SK-N-SH (cell line): ENCODE results near the gene FASTKD3. TPM values are rescaled to one million over a fixed set of nuclear protein-coding genes. Genes with fewer than 3 reads are reported as not detected.

Experiments
- CTCF ChIA-PET: fragments of 300-600, 350-600 bp; formaldehyde crosslinking; extraction: SDS; loops from one replicate; lab custom pipeline; 2021; lab: Yijun Ruan, JAX
- POLR2A ChIA-PET: fragments of 350-600 bp; sonication (Branson Sonifier 250); formaldehyde crosslinking; extraction: SDS; loops from one replicate; lab custom pipeline; 2020; ENCODE audit warnings: antibody characterized with exemption, inconsistent platforms; lab: Yijun Ruan, JAX
- DNase-seq: peaks from one replicate; pipeline ENCODE4 v3.0.0; 2012
- H2AFZ ChIP-seq: fragments of 200-600 bp; sonication (generic); 2 replicates; pipeline ENCODE4 v1.8.1; 2016; ENCODE audit warnings: antibody characterized with exemption, mild to moderate bottlenecking, low read depth
- H3F3A ChIP-seq: fragments of 200-600 bp; sonication (generic); replicated peaks from 2 replicates; pipeline ENCODE3; 2016; ENCODE audit warnings: antibody characterized with exemption, mild to moderate bottlenecking; ENCODE audit not compliant: insufficient read depth
- H3K27ac ChIP-seq, 2 experiments: fragments of 200-500 bp in 1 of 2; fragments of 200-600 bp in 1 of 2; sonication (Bioruptor generic) in 1 of 2; sonication (generic), shearing (Covaris generic) in 1 of 2; 2 replicates each; pipeline versions ENCODE4 v1.5.1 to v1.6.1; 2014 to 2016; ENCODE audit warnings: low read depth in 2 of 2, inconsistent platforms in 1 of 2, low read length in 1 of 2, mild to moderate bottlenecking in 1 of 2, mixed read lengths in 1 of 2
- H3K27me3 ChIP-seq: fragments of 200-600 bp; sonication (generic), shearing (Covaris generic); 2 replicates; pipeline ENCODE4 v1.6.1; 2016; ENCODE audit warnings: mixed run types; ENCODE audit not compliant: insufficient read depth
- H3K36me3 ChIP-seq, 2 experiments: fragments of 200-500 bp in 1 of 2; fragments of 200-600 bp in 1 of 2; sonication (Bioruptor generic) in 1 of 2; sonication (generic) in 1 of 2; replicated peaks in 1 of 2; 2 replicates each; pipeline versions ENCODE3 to v1.5.1; 2014 to 2016; ENCODE audit warnings: low read length in 1 of 2, mild to moderate bottlenecking in 1 of 2; ENCODE audit not compliant: insufficient read depth in 2 of 2, control insufficient read depth in 1 of 2
- H3K4me1 ChIP-seq, 2 experiments: fragments of 200-500 bp in 1 of 2; fragments of 200-600 bp in 1 of 2; sonication (Bioruptor generic) in 1 of 2; sonication (generic), shearing (Covaris generic) in 1 of 2; 2 replicates each; pipeline versions ENCODE4 v1.5.1 to v1.6.1; 2014 to 2016; ENCODE audit warnings: low read depth in 1 of 2, low read length in 1 of 2, mixed run types in 1 of 2; ENCODE audit not compliant: insufficient read depth in 2 of 2, control insufficient read depth in 1 of 2
- H3K4me2 ChIP-seq: fragments of 200-600 bp; sonication (generic), shearing (Covaris generic); 2 replicates; pipeline ENCODE4 v1.6.1; 2017; ENCODE audit warnings: mixed run types
- H3K4me3 ChIP-seq, 2 experiments: fragments of 200-500 bp in 1 of 2; fragments of 200-600 bp in 1 of 2; sonication (Bioruptor generic) in 1 of 2; sonication (generic), shearing (Covaris generic) in 1 of 2; 2 replicates each; pipeline versions ENCODE4 v1.5.1 to v1.8.1; 2014 to 2016; ENCODE audit warnings: low read depth in 2 of 2, inconsistent platforms in 1 of 2, low read length in 1 of 2, mild to moderate bottlenecking in 1 of 2, mixed read lengths in 1 of 2, moderate library complexity in 1 of 2
- H3K79me2 ChIP-seq: fragments of 200-600 bp; sonication (generic); 2 replicates; pipeline ENCODE4 v1.8.1; 2017; ENCODE audit warnings: mild to moderate bottlenecking; ENCODE audit not compliant: insufficient read depth
- H3K9ac ChIP-seq: fragments of 200-600 bp; sonication (generic); 2 replicates; pipeline ENCODE4 v1.6.1; 2017; ENCODE audit warnings: mixed run types
- H3K9me2 ChIP-seq: fragments of 200-600 bp; sonication (generic); 2 replicates; pipeline ENCODE4 v1.6.1; 2017; ENCODE audit warnings: mixed run types
- H3K9me3 ChIP-seq: fragments of 200-600 bp; sonication (generic); 2 replicates; pipeline ENCODE4 v1.6.1; 2017; ENCODE audit warnings: mixed run types, mild to moderate bottlenecking, moderate library complexity
- H4K20me1 ChIP-seq: fragments of 200-600 bp; sonication (generic); 2 replicates; pipeline ENCODE4 v1.6.1; 2017; ENCODE audit warnings: mild to moderate bottlenecking, mixed run types; ENCODE audit not compliant: insufficient read depth
- CHD2 ChIP-seq: fragments of 150-350 bp; IDR thresholded peaks from 2 replicates; pipeline ENCODE4 v1.6.1; 2018; ENCODE audit warnings: low read length; ENCODE audit not compliant: partially characterized antibody
- EP300 ChIP-seq, 2 experiments: IDR thresholded peaks; 2 replicates each; pipeline versions ENCODE4 v1.4.0 to v1.6.1; 2012; ENCODE audit warnings: borderline replicate concordance in 1 of 2, low read depth in 1 of 2, low read length in 1 of 2
- EZH2phosphoT487 ChIP-seq: fragments of 200-600 bp; sonication (generic); IDR thresholded peaks from 2 replicates; pipeline ENCODE4 v1.6.1; 2017; ENCODE audit warnings: low read depth, mixed run types, mild to moderate bottlenecking, antibody characterized with exemption, moderate library complexity, borderline replicate concordance
- FOSL2 ChIP-seq: IDR thresholded peaks from 2 replicates; pipeline ENCODE4 v1.4.0; 2012; ENCODE audit warnings: low read depth, mild to moderate bottlenecking, moderate library complexity, borderline replicate concordance
- FOXJ3 ChIP-seq: sonication (generic); formaldehyde crosslinking; IDR thresholded peaks from 2 replicates; pipeline ENCODE4 v1.5.1; 2020; ENCODE audit warnings: mild to moderate bottlenecking, missing genetic modification reagents
- GABPA ChIP-seq: IDR thresholded peaks from 2 replicates; pipeline ENCODE4 v1.4.0; 2012; ENCODE audit warnings: low read depth, mild to moderate bottlenecking
- GATA2 ChIP-seq: sonication (generic); formaldehyde crosslinking; IDR thresholded peaks from 2 replicates; pipeline ENCODE4 v1.5.0; 2020; ENCODE audit warnings: mild to moderate bottlenecking, missing genetic modification reagents
- JUND ChIP-seq: IDR thresholded peaks from 2 replicates; pipeline ENCODE4 v1.4.0; 2012
- MEF2A ChIP-seq: IDR thresholded peaks from 2 replicates; pipeline ENCODE4 v1.4.0; 2012; ENCODE audit warnings: low read depth, borderline replicate concordance
- NFIC ChIP-seq: IDR thresholded peaks from 2 replicates; pipeline ENCODE4 v1.4.0; 2012; ENCODE audit warnings: borderline replicate concordance
- POLR2AphosphoS5 ChIP-seq: IDR thresholded peaks from 2 replicates; pipeline ENCODE4 v1.6.1; 2012; ENCODE audit warnings: low read depth, low read length
- RCOR1 ChIP-seq: fragments of 150-350 bp; IDR thresholded peaks from 2 replicates; pipeline ENCODE4 v1.6.1; 2017; ENCODE audit warnings: antibody characterized with exemption, low read length
- RFX5 ChIP-seq: IDR thresholded peaks from 2 replicates; pipeline ENCODE4 v1.6.1; 2012; ENCODE audit warnings: mild to moderate bottlenecking, improper control_type of control experiment, low read length
- SIN3A ChIP-seq: IDR thresholded peaks from 2 replicates; pipeline ENCODE4 v1.6.1; 2012; ENCODE audit warnings: low read depth, mild to moderate bottlenecking, low read length, moderate library complexity, borderline replicate concordance
- SMC3 ChIP-seq: IDR thresholded peaks from 2 replicates; pipeline ENCODE4 v1.6.1; 2012; ENCODE audit warnings: low read depth, low read length, improper control_type of control experiment
- TAF1 ChIP-seq: IDR thresholded peaks from 2 replicates; pipeline ENCODE4 v1.6.1; 2012; ENCODE audit warnings: low read depth, mild to moderate bottlenecking, low read length, moderate library complexity, borderline replicate concordance
- TCF12 ChIP-seq: IDR thresholded peaks from 2 replicates; pipeline ENCODE4 v1.4.0; 2012
- TEAD4 ChIP-seq: IDR thresholded peaks from 2 replicates; pipeline ENCODE4 v1.4.0; 2012; ENCODE audit warnings: mild to moderate bottlenecking, borderline replicate concordance; ENCODE audit not compliant: insufficient read depth
- WGBS: methylation state at CpG from one replicate; pipeline ENCODE4 v1.1.6; 2017; ENCODE audit warnings: low lambda C conversion rate; 5-methylcytosine and 5-hydroxymethylcytosine counted together
- polyA plus RNA-seq, 3 experiments: library from polyadenylated mRNA; depleted of rRNA; stranded (reverse); fragments of >200 nt; gene quantifications; 2 replicates each; pipeline ENCODE4 v1.2.3, GENCODE V29; 2012
- TF ChIP-seq, protein P1 (sequence below): IDR thresholded peaks from 2 replicates; pipeline ENCODE4 v1.4.0; 2012; ENCODE audit warnings: low read depth
- TF ChIP-seq, protein P2 (sequence below): IDR thresholded peaks from 2 replicates; pipeline ENCODE4 v1.4.0; 2012; ENCODE audit warnings: low read depth, borderline replicate concordance
- TF ChIP-seq, protein P3 (sequence below): fragments of 150-350 bp; IDR thresholded peaks from 2 replicates; pipeline ENCODE4 v1.6.1; 2016; ENCODE audit warnings: mild to moderate bottlenecking, low read depth, low read length
- TF ChIP-seq, protein P4 (sequence below): IDR thresholded peaks from 2 replicates; pipeline ENCODE4 v1.4.0; 2012; ENCODE audit warnings: low read depth, borderline replicate concordance

Gene FASTKD3
- polyA plus RNA-seq, 1 of the 3 experiments (the other 2 are of a cell fraction): 5.4 TPM

DNA sequence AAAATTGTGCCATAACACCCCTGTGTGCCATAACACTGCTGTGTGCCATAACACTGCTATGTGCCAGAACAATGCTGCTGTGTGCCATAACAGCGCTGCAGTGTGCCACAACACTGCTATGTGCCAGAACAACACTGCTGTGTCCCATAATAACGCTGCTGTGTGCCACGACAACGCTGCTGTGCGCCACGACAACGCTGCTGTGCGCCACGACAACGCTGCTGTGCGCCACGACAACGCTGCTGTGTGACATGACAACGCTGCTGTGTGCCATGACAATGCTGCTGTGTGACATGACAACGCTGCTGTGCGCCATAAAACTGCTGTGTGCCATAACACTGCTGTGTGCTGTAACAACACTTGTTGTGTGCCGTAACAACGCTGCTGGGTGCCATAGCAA lies 43.8 kb downstream of the FASTKD3 start:
- POLR2A ChIA-PET: no interaction called here

GRCh38 chr5:7823594-7823993 lies 45.2 kb downstream of the FASTKD3 start:
- no peak overlapping the region for H3K27ac ChIP-seq
- no peak overlapping the region for H3K4me3 ChIP-seq
- CTCF ChIA-PET: interaction anchor here (0.9 to 1.6 kb wide), 3 partner anchors 8 to 53 kb away, joined by 3 to 4 read pairs (median 4); no protein-coding TSS in a partner anchor
- H3K9me2 ChIP-seq: no peaks in the 10 kb centered on the region
- H3K4me2 ChIP-seq: no peak overlapping the region
- peaks cover 51% of the 10 kb centered on the region; the same call in 1 of the 2 replicates for H3K27me3 ChIP-seq
- H3F3A ChIP-seq: no peaks in the 10 kb centered on the region
- no peaks in the 10 kb centered on the region for H3K79me2 ChIP-seq
- TF ChIP-seq TCF12: no peak
- TF ChIP-seq EZH2phosphoT487: no peak
- no peak for TF ChIP-seq CHD2
- no peak for TF ChIP-seq SIN3A
- TF ChIP-seq, protein P1, sequence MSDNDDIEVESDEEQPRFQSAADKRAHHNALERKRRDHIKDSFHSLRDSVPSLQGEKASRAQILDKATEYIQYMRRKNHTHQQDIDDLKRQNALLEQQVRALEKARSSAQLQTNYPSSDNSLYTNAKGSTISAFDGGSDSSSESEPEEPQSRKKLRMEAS: no peak
- no peak for TF ChIP-seq RCOR1
- no peak for TF ChIP-seq MEF2A
- no peak for TF ChIP-seq POLR2AphosphoS5
- TF ChIP-seq GABPA: no peak
- TF ChIP-seq TAF1: no peak
- TF ChIP-seq GATA2 (CRISPR knock-in tag): no peak
- TF ChIP-seq, protein P2, sequence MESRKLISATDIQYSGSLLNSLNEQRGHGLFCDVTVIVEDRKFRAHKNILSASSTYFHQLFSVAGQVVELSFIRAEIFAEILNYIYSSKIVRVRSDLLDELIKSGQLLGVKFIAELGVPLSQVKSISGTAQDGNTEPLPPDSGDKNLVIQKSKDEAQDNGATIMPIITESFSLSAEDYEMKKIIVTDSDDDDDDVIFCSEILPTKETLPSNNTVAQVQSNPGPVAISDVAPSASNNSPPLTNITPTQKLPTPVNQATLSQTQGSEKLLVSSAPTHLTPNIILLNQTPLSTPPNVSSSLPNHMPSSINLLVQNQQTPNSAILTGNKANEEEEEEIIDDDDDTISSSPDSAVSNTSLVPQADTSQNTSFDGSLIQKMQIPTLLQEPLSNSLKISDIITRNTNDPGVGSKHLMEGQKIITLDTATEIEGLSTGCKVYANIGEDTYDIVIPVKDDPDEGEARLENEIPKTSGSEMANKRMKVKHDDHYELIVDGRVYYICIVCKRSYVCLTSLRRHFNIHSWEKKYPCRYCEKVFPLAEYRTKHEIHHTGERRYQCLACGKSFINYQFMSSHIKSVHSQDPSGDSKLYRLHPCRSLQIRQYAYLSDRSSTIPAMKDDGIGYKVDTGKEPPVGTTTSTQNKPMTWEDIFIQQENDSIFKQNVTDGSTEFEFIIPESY: no peak
- no peak for TF ChIP-seq NFIC
- TF ChIP-seq, protein P3, sequence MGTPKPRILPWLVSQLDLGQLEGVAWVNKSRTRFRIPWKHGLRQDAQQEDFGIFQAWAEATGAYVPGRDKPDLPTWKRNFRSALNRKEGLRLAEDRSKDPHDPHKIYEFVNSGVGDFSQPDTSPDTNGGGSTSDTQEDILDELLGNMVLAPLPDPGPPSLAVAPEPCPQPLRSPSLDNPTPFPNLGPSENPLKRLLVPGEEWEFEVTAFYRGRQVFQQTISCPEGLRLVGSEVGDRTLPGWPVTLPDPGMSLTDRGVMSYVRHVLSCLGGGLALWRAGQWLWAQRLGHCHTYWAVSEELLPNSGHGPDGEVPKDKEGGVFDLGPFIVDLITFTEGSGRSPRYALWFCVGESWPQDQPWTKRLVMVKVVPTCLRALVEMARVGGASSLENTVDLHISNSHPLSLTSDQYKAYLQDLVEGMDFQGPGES: no peak
- H3K4me1 ChIP-seq: peaks cover 0 to 2% of the 10 kb centered on the region in 2 experiments; a peak in 1 of 4 replicates
- 33% methylated on average over 8 of the region's 8 CpGs for WGBS
- POLR2A ChIA-PET: no interaction called here
- H3K36me3 ChIP-seq: no peaks in the 10 kb centered on the region
- DNase-seq: no peak
- no peaks in the 10 kb centered on the region for H4K20me1 ChIP-seq
- H3K9me3 ChIP-seq: no peaks in the 10 kb centered on the region
- no peak overlapping the region for H3K9ac ChIP-seq
- no peak overlapping the region for H2AFZ ChIP-seq

More for the DNA sequence above, 43.8 kb downstream of the FASTKD3 start:
- H3K79me2 ChIP-seq: no peaks in the 10 kb centered on the region
- no peak for DNase-seq
- 35% methylated on average over 16 of the region's 18 CpGs for WGBS
- CTCF ChIA-PET: interaction anchor here (1.5 to 1.6 kb wide), 2 partner anchors 9 to 33 kb away, joined by 4 to 8 read pairs; no protein-coding TSS in a partner anchor
- H3K4me2 ChIP-seq: no peak overlapping the region
- no peak overlapping the region for H3K9ac ChIP-seq
- no peak overlapping the region for H3K4me3 ChIP-seq
- TF ChIP-seq FOXJ3 (CRISPR knock-in tag) (no peak), EZH2phosphoT487 (no peak), FOSL2 (no peak), EP300 (IDR thresholded peaks at IDR 0.05; ENCODE audit: borderline replicate concordance in 1 of 2, low read depth in 1 of 2, low read length in 1 of 2) (no peak), RCOR1 (no peak), TEAD4 (no peak), SMC3 (no peak), RFX5 (no peak), JUND (no peak), GATA2 (CRISPR knock-in tag) (no peak)
- TF ChIP-seq, protein P4, sequence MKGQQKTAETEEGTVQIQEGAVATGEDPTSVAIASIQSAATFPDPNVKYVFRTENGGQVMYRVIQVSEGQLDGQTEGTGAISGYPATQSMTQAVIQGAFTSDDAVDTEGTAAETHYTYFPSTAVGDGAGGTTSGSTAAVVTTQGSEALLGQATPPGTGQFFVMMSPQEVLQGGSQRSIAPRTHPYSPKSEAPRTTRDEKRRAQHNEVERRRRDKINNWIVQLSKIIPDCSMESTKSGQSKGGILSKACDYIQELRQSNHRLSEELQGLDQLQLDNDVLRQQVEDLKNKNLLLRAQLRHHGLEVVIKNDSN: no peak
- TF ChIP-seq, protein P1: no peak
- TF ChIP-seq, all 33 proteins: peak for 0
- Histone ChIP-seq H3K9me3 (no peaks in the 10 kb centered on the region), H3K9me2 (no peaks in the 10 kb centered on the region), H3K27ac (no peak overlapping the region), H3K27me3 (peaks cover 43% of the 10 kb centered on the region; the same call in 1 of the 2 replicates), H4K20me1 (no peaks in the 10 kb centered on the region), H2AFZ (no peak overlapping the region), H3K36me3 (no peaks in the 10 kb centered on the region), H3F3A (no peaks in the 10 kb centered on the region), H3K4me1 (peaks cover 0 to 2% of the 10 kb centered on the region in 2 experiments; a peak in 1 of 4 replicates)
